Right lobe of liver (tissue), 5 donors: ENCODE results near the gene ARHGDIB. TPM values are rescaled to one million over a fixed set of nuclear protein-coding genes. Genes with fewer than 3 reads are reported as not detected.

Experiments used
- total RNA-seq, 6 experiments: library from RNA; depleted of rRNA in 2 of 6; stranded (reverse); fragments of >200 nt in 2 of 6; fragmentation: NEBNext Ultra II Directional in 3 of 6; extraction: Animal tissue kit (Norgen Biotek cat#: 25700) in 3 of 6; gene quantifications; one replicate each; pipeline versions ENCODE4 v1.1.0 to v1.2.4, GENCODE V29; 2016 to 2023
- donor health status: DM: no; HTN: no; CAD: no.
- donor health status: DM: no; HTN: no; CAD: no.
- donor health status: DM: no; HTN: yes; CAD: no.
- donor health status: DM: no; HTN: yes; CAD: no.

Gene ARHGDIB
- total RNA-seq, 6 experiments from 2014 or later: 17.2 to 58.1 (median 31.9) TPM

Other genes starting within 250 kb of the ARHGDIB start
- gene WBP11, start 158.1 kb downstream of the ARHGDIB start, total RNA-seq: 10 to 100 TPM in 4 of 6 experiments, 1 to 10 TPM in 2; 8.6 to 24.9 (median 16.9) TPM
- under 1 TPM; 0.37 to 0.91 (median 0.74) TPM for gene C12orf60, start 157.9 kb downstream of the ARHGDIB start, total RNA-seq
- under 1 TPM in 5 of 6 experiments, not detected in 1; 0.24 to 0.68 (median 0.40) TPM for gene SMCO3, start 147.4 kb downstream of the ARHGDIB start, total RNA-seq
- gene ART4, start 118.1 kb downstream of the ARHGDIB start, total RNA-seq: 10 to 100 TPM; 19.6 to 43.5 (median 25.1) TPM
- 10 to 100 TPM in 2 of 6 experiments, 1 to 10 TPM in 4; 4.7 to 15.1 (median 7.1) TPM for gene MGP, start 75.7 kb downstream of the ARHGDIB start, total RNA-seq
- 1 to 10 TPM in 1 of 6 experiments, under 1 TPM in 3, not detected in 2; 0.26 to 1.0 (median 0.39) TPM for gene ERP27, start 23.1 kb downstream of the ARHGDIB start, total RNA-seq
- not detected for gene PDE6H, start 11.4 kb upstream of the ARHGDIB start, total RNA-seq